ENCODE data around the gene WNT6.

Gene WNT6

DNA sequence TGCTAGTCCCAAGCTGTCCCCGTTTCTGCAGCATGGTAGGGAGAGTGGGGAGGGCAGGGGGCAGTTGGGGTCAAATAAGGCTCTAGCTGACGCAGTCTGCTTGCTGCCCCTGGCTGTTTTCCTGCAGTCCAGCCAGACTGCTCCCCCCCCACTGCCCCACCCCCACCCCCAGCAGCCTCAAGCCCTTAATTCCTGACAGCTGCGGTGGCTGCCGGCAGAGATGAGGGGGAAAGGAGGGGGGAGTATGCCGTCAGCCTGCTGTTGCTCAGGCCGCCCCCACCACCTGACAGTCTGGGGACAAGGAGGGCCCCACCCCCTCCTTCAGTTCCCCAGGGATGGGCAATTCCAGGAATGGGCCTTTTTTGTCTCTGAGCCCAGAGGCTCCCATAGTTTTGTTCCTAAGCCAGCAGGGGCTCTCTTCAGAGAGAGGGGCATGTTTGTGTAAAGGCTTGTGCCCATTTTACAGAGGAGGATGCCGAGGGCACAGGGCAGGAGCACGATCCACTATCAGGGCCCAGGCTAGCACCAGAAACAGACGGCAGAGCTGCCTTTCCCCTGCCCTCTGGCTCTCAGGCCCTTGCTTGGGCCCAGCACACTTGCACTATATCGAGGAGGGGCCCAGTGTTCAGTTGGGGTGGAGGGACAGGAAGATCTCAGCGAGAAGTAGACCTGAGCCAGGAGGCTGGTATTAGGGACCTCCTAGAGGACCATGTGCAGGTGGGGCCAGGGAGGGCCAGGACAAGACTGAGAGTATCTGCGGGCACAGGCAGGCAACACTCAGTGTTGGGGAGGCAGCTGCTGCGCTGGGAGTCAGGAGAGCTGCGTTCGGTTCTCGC lies 19.5 kb downstream of the WNT6 start:
- DNase-seq = no peak

- DNase-seq = no peak
Observed at GRCh38 chr2:218879776-218880101, 20.1 kb downstream of the WNT6 start.

DNA sequence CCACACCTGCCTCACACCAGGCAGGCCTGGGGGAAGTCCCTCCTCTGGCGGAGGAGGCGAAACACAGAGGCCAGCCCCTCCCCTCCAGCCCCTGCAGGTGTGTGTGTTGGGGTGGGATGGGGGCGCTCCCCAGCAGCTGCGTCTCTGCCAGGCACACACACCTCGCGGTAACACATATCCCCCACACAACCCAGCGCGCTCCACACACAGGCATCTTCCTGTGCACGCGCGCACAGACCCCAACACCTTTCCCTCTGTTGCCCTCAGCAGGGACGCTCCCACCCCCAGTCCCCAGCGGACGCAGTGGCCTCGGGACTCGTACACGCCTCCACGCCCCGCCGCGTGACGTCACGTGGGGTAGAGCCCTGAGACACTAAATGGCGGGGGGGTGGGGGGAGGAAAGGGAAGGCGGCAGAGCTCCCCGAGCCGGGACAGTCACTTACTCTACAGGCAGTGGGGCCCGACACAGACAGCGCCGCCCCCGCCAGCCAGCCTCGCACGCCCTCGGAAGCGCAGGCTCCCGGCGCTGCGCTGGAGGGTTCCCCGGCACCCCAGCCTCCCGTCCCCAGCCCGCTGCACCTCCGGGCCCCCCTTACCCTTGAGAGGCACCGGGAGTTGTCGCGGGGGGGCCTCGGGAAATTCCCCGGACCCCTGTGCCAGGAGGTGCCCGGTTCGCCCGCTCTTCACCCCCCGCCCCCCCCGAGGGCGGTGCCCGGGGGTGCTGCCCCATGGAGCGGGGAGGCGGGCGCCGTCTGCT lies 20.7 kb downstream of the WNT6 start, which contains the start of gene WNT10A:
WNT10A (plus strand) TSS at position 751 of the 757 bp plus-strand sequence. CDS start 144 bp downstream, outside the sequence.
- peak; percentile 97 for DNase-seq

GRCh38 chr2:218880859-218881594 lies 21.4 kb downstream of the WNT6 start:
- DNase-seq = no peak

- no peak for DNase-seq
Observed at GRCh38 chr2:218881744-218882460, 22.3 kb downstream of the WNT6 start.

GRCh38 chr2:218882461-218882816 lies 22.8 kb downstream of the WNT6 start:
- no peak for DNase-seq

- DNase-seq = peak; percentile 28
Observed at GRCh38 chr2:218882866-218883366, 23.3 kb downstream of the WNT6 start.

DNA sequence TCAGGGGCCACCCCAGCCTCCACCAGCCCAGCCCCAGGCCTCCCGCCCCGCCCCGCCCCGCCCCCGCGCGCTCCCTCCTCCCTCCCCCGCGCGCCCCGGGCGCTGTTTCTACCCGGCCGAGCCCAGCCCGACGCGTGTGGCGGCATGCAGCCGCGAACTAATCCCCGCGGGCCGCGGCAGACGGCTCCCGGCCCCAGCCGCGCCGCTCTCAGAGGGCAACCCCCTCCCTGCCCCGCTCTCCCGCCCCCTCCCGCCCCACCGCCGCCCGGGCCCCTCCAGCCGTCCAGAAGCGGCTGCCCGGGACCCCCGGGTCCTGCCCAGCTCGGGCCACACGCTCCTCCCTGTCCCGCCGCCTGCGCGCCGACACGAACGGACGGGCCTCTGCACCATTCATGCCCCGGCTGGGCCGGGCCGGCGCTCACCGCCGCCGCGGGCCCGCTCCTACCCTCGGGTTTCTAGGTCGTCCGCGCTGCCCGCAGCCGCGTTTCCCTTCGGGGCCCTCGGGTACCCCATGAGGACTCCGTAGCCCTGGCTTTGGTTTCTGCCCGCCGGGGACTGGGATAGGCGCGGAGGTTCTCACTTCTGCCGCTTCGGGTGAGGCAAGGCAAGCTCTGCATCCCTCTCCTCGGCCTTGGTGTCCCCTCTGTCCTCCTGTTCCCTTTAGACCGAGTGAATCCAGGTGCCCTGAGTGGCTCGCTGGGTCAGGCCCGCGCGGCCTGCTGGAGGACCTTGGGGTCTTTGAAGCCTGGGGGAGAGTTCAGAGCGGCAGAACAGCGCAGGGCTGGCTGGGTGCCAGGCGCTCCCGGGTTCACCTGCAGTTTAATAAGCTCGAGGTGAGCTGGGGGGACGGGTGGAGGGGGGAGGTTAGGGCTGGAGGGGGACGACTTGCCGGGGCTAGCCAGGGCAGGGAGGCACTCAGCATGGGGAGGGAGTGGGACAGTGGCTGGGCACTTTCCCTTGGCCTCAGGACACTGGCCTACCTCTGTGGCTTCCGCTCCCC lies 24.2 kb downstream of the WNT6 start:
- peak; percentile 73 for DNase-seq

DNA sequence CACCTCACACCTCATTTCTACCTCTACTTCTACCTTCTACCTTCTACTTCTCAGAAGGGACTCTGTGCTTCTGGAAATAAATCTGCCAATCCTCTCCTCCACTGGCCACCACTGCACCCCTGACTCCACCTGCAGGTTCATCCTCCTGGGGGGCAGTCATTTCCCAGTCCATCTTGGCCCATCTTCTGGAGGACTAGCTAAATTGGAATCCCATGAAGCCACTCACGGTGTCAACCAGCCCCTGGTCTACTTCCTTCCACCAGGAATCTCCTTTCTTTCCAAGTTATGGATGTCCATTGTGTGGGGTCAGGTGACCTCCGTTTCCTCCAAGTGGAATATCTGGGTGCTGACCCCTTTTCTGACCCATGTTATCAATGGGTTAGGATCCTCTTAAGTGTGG lies 24.9 kb downstream of the WNT6 start:
- no peak for DNase-seq

GRCh38 chr2:218885981-218886947 lies 26.7 kb downstream of the WNT6 start:
- no peak for DNase-seq

DNA sequence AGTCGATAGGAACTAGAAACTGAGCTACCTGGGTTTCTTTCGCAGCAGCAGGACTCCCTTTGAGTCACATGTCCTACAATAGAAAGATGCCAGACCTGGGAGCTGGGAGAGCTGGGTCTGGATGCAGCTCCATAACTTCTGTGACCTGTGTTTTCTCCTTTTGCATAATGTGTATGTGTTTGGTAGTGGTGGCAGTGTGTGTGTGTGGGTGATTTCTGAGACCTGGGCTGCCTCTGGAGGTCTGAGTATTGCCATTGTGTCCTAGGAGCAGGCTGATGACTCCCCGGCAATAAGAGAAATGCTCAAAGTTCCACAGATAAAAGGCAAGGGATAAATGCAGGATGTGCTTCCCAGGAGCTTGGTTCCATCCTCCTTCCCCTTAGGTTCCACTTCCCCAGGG lies 27.5 kb downstream of the WNT6 start:
- no peak for DNase-seq

GRCh38 chr2:218888341-218888740 lies 28.7 kb downstream of the WNT6 start:
- DNase-seq = no peak

DNA sequence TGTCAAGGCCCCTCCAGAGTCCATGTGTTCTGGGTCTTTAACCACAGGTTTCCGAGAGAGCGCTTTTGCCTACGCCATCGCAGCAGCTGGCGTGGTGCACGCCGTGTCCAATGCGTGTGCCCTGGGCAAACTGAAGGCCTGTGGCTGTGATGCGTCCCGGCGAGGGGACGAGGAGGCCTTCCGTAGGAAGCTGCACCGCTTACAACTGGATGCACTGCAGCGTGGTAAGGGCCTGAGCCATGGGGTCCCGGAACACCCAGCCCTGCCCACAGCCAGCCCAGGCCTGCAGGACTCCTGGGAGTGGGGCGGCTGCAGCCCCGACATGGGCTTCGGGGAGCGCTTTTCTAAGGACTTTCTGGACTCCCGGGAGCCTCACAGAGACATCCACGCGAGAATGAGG lies 30.3 kb downstream of the WNT6 start:
- no peak for DNase-seq

- DNase-seq = no peak
Observed at GRCh38 chr2:218890369-218890768, 30.8 kb downstream of the WNT6 start.

GRCh38 chr2:218891275-218892135 lies 31.9 kb downstream of the WNT6 start:
- no peak for DNase-seq

DNA sequence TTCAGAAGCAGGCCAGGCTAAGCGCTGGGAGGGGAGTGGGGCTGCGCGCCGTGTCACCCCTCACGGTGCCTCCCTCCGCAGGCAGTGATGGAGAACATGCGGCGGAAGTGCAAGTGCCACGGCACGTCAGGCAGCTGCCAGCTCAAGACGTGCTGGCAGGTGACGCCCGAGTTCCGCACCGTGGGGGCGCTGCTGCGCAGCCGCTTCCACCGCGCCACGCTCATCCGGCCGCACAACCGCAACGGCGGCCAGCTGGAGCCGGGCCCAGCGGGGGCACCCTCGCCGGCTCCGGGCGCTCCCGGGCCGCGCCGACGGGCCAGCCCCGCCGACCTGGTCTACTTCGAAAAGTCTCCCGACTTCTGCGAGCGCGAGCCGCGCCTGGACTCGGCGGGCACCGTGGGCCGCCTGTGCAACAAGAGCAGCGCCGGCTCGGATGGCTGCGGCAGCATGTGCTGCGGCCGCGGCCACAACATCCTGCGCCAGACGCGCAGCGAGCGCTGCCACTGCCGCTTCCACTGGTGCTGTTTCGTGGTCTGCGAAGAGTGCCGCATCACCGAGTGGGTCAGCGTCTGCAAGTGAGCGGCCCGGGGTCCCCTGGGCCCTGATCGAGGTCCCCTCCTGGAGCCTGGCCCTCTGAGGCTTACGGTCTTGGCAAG lies 33.2 kb downstream of the WNT6 start:
- DNase-seq = peak; percentile 90

GRCh38 chr2:218893349-218894150 lies 33.9 kb downstream of the WNT6 start:
- no peak for DNase-seq

Data from CD4-positive, alpha-beta T cell treated with Interleukin-17A for 4 hours (primary cell).